H9 (cell line): ENCODE measurements around the gene MTMR3. TPM values are rescaled to one million over a fixed set of nuclear protein-coding genes. Genes with fewer than 3 reads are reported as not detected.

Source experiments
- DNase-seq: peaks from one replicate; pipeline ENCODE4 v3.0.0-alpha.2; 2017
- H2AFZ ChIP-seq: one replicate; pipeline ENCODE4 v1.6.1; 2013; ENCODE audit warnings: mild to moderate bottlenecking, low read length, control low read depth, moderate library complexity
- H2AK5ac ChIP-seq: 2 replicates; pipeline ENCODE4 v1.6.1; 2013; ENCODE audit warnings: low read length, control low read depth, mixed read lengths; ENCODE audit not compliant: insufficient read length
- H2BK120ac ChIP-seq: one replicate; pipeline ENCODE4 v1.6.1; 2013; ENCODE audit warnings: low read depth, mild to moderate bottlenecking, low read length, control low read depth, inconsistent platforms; ENCODE audit not compliant: poor library complexity, severe bottlenecking
- H2BK12ac ChIP-seq: 2 replicates; pipeline ENCODE4 v1.6.1; 2013; ENCODE audit warnings: low read length, control low read depth, mixed read lengths, low read depth; ENCODE audit not compliant: insufficient read length
- H2BK15ac ChIP-seq: 2 replicates; pipeline ENCODE4 v1.6.1; 2013; ENCODE audit warnings: low read depth, low read length, control low read depth
- H2BK20ac ChIP-seq: one replicate; pipeline ENCODE4 v1.6.1; 2013; ENCODE audit warnings: low read depth, mild to moderate bottlenecking, low read length, control low read depth, inconsistent platforms; ENCODE audit not compliant: poor library complexity, severe bottlenecking
- H2BK5ac ChIP-seq: 2 replicates; pipeline ENCODE4 v1.6.1; 2013; ENCODE audit warnings: low read length, control low read depth, mixed read lengths; ENCODE audit not compliant: insufficient read length
- H3K14ac ChIP-seq: 2 replicates; pipeline ENCODE4 v1.6.1; 2013; ENCODE audit warnings: low read length, control low read depth; ENCODE audit not compliant: insufficient read depth
- H3K18ac ChIP-seq: 2 replicates; pipeline ENCODE4 v1.6.1; 2013; ENCODE audit warnings: low read depth, mild to moderate bottlenecking, mixed read lengths, low read length, control low read depth; ENCODE audit not compliant: insufficient read length
- H3K23ac ChIP-seq: 2 replicates; pipeline ENCODE4 v1.6.1; 2013; ENCODE audit warnings: low read length, control low read depth, mixed read lengths, low read depth; ENCODE audit not compliant: insufficient read length
- H3K23me2 ChIP-seq: 2 replicates; pipeline ENCODE4 v1.6.1; 2013; ENCODE audit warnings: low read depth, mild to moderate bottlenecking, mixed read lengths, low read length, control low read depth; ENCODE audit not compliant: insufficient read length, poor library complexity, severe bottlenecking
- H3K27ac ChIP-seq: 2 replicates; pipeline ENCODE4 v1.5.1; 2013; ENCODE audit warnings: low read length, control low read depth, mixed read lengths, low read depth; ENCODE audit not compliant: insufficient read length
- H3K27me3 ChIP-seq: 2 replicates; pipeline ENCODE4 v1.6.1; 2013; ENCODE audit warnings: low read length, control low read depth, inconsistent platforms; ENCODE audit not compliant: insufficient read depth
- H3K4ac ChIP-seq: 2 replicates; pipeline ENCODE4 v1.6.1; 2013; ENCODE audit warnings: low read depth, mild to moderate bottlenecking, control low read depth, inconsistent platforms, low read length, moderate library complexity
- H3K4me1 ChIP-seq: 2 replicates; pipeline ENCODE4 v1.6.1; 2013; ENCODE audit warnings: low read length, control low read depth, inconsistent platforms; ENCODE audit not compliant: insufficient read depth
- H3K4me2 ChIP-seq: 2 replicates; pipeline ENCODE4 v1.6.1; 2013; ENCODE audit warnings: low read length, control low read depth, mixed read lengths; ENCODE audit not compliant: insufficient read length, insufficient read depth
- H3K56ac ChIP-seq: 2 replicates; pipeline ENCODE4 v1.6.1; 2013; ENCODE audit warnings: low read depth, mild to moderate bottlenecking, mixed read lengths, low read length, control low read depth; ENCODE audit not compliant: insufficient read length
- H3K79me1 ChIP-seq: 2 replicates; pipeline ENCODE4 v1.6.1; 2013; ENCODE audit warnings: low read depth, mild to moderate bottlenecking, moderate library complexity, low read length, control low read depth, inconsistent platforms; ENCODE audit not compliant: insufficient read depth, poor library complexity, severe bottlenecking
- H3K79me2 ChIP-seq: 2 replicates; pipeline ENCODE4 v1.6.1; 2013; ENCODE audit warnings: low read length, control low read depth, inconsistent platforms; ENCODE audit not compliant: insufficient read depth
- H3K9ac ChIP-seq: 2 replicates; pipeline ENCODE4 v1.6.1; 2013; ENCODE audit warnings: low read length, control low read depth, mixed read lengths; ENCODE audit not compliant: insufficient read length; ENCODE audit errors: extremely low read depth
- H3K9me3 ChIP-seq: one replicate; pipeline ENCODE4 v1.6.1; 2013; ENCODE audit warnings: low read depth, low read length, inconsistent platforms; ENCODE audit not compliant: control insufficient read depth
- H3T11ph ChIP-seq: one replicate; pipeline ENCODE4 v1.6.1; 2013; ENCODE audit warnings: mild to moderate bottlenecking, low read length, control low read depth, inconsistent platforms
- H4K20me1 ChIP-seq: one replicate; pipeline ENCODE4 v1.6.1; 2013; ENCODE audit not compliant: control insufficient read depth, insufficient read length, insufficient read depth
- H4K5ac ChIP-seq: 2 replicates; pipeline ENCODE4 v1.6.1; 2013; ENCODE audit warnings: low read depth, mild to moderate bottlenecking, mixed read lengths, low read length, control low read depth; ENCODE audit not compliant: insufficient read length
- H4K8ac ChIP-seq: replicated peaks from 2 replicates; pipeline ENCODE4 v1.6.1; 2013; ENCODE audit warnings: low read length, control low read depth, mixed read lengths, low read depth; ENCODE audit not compliant: insufficient read length
- H4K91ac ChIP-seq: 2 replicates; pipeline ENCODE4 v1.6.1; 2013; ENCODE audit warnings: low read depth, mild to moderate bottlenecking, moderate library complexity, mixed read lengths, low read length, control low read depth; ENCODE audit not compliant: insufficient read length
- H3K27ac Mint-ChIP-seq, 3 experiments: 2 replicates in 2 of 3; 3 replicates in 1 of 3; pipeline ENCODE4 v1.8.0; 2020 to 2021; ENCODE audit warnings: mixed read lengths in 3 of 3, mild to moderate bottlenecking in 1 of 3, moderate library complexity in 1 of 3
- H3K27me3 Mint-ChIP-seq: 2 replicates; pipeline ENCODE4 v1.8.0; 2021; ENCODE audit warnings: low read depth, mild to moderate bottlenecking, moderate library complexity, mixed read lengths
- H3K36me3 Mint-ChIP-seq, 3 experiments: 2 replicates in 2 of 3; 3 replicates in 1 of 3; pipeline ENCODE4 v1.8.0; 2020 to 2021; ENCODE audit warnings: low read depth in 3 of 3, mixed read lengths in 3 of 3; ENCODE audit not compliant: insufficient read depth in 1 of 3
- H3K4me1 Mint-ChIP-seq, 2 experiments: 2 replicates each; pipeline ENCODE4 v1.8.0; 2020; ENCODE audit warnings: mixed read lengths in 2 of 2
- H3K4me3 Mint-ChIP-seq, 2 experiments: 2 replicates in 1 of 2; 3 replicates in 1 of 2; pipeline ENCODE4 v1.8.0; 2020 to 2021; ENCODE audit warnings: mild to moderate bottlenecking in 2 of 2, mixed read lengths in 2 of 2, moderate library complexity in 1 of 2
- H3K9me3 Mint-ChIP-seq, 2 experiments: 2 replicates in 1 of 2; 3 replicates in 1 of 2; pipeline ENCODE4 v1.8.0; 2020; ENCODE audit warnings: mild to moderate bottlenecking in 2 of 2, mixed read lengths in 2 of 2, moderate library complexity in 1 of 2
- CTCF ChIP-seq: fragments of 200-600 bp; sonication (generic); conservative IDR thresholded peaks from 3 replicates; pipeline ENCODE4 v1.8.0; 2021; ENCODE audit warnings: antibody characterized with exemption, mild to moderate bottlenecking
- total RNA-seq: library from RNA; stranded (reverse); gene quantifications from 2 replicates; pipeline ENCODE4 v1.2.1, GENCODE V29; 2021

MTMR3 gene
- total RNA-seq, 1 experiment from 2014 or later, result 19.8 TPM

- Histone ChIP-seq H2AFZ (no peak overlapping the region), H3K4me1 (no peaks in the 10 kb centered on the region), H3K9me3 (no peaks in the 10 kb centered on the region), H2BK120ac (no peak overlapping the region), H3K23me2 (peaks cover 5% of the 10 kb centered on the region), H3T11ph (no peak overlapping the region), H3K23ac (no peak overlapping the region), H3K56ac (no peak overlapping the region), H3K4me2 (no peak overlapping the region), H2BK5ac (no peak overlapping the region), H3K27me3 (no peaks in the 10 kb centered on the region), H3K14ac (no peak overlapping the region), H3K79me2 (no peaks in the 10 kb centered on the region), H3K9ac (no peak overlapping the region), H4K91ac (no peak overlapping the region), H3K79me1 (no peaks in the 10 kb centered on the region), H2BK15ac (no peak overlapping the region), H2AK5ac (no peak overlapping the region), H3K18ac (no peak overlapping the region), H3K27ac (no peak overlapping the region), H4K20me1 (no peaks in the 10 kb centered on the region), H2BK20ac (no peak overlapping the region), H4K8ac (no peak overlapping the region), H3K4ac (no peak overlapping the region), H2BK12ac (no peak overlapping the region), H4K5ac (no peak overlapping the region)
- Mint-ChIP-seq H3K4me3 (no peak overlapping the region), H3K9me3 (peaks cover 0 to under 1% of the 10 kb centered on the region in 2 experiments; a peak in 3 of 5 replicates), H3K4me1 (peaks cover 22 to 25% of the 10 kb centered on the region in 2 experiments), H3K27ac (no peak overlapping the region), H3K27me3 (peaks cover 3% of the 10 kb centered on the region), H3K36me3 (no peaks in the 10 kb centered on the region)
- TF ChIP-seq CTCF, result no peak
- no peak for DNase-seq
These were observed 42.5 kb upstream of the MTMR3 start for GRCh38 chr22:29840498-29840897.
